NCI-H1930 (cell line): ENCODE results near the gene OCA2.
"Not testable (repeated sequence)": the region's sequence is repeated elsewhere in the genome, so short reads cannot be mapped to it uniquely, and the experiment has no call there.

Experiments
- DNase-seq, 2 experiments: peaks; one replicate each; lab custom pipeline; 2025; lab: John Stamatoyannopoulos, UW

OCA2 gene

GRCh38 chr15:28098766-28099554 lies at the start of gene OCA2:
Gene OCA2, minus strand, starts transcription at chr15:28099315. Its CDS starts 17,441 bp downstream, at chr15:28081874.
- peak; percentile 34 to 38 for DNase-seq

GRCh38 chr15:28147801-28148200 lies 48.7 kb upstream of the OCA2 start:
- no peak for DNase-seq

- not testable (repeated sequence) for DNase-seq
These were observed 46.3 kb upstream of the OCA2 start for GRCh38 chr15:28145419-28145818.

- DNase-seq, result no peak
These were observed 40.9 kb upstream of the OCA2 start for GRCh38 chr15:28140062-28140461.

GRCh38 chr15:28137408-28138039 lies 38.4 kb upstream of the OCA2 start:
- not testable (repeated sequence) for DNase-seq

- DNase-seq, result not testable (repeated sequence)
These were observed 37.3 kb upstream of the OCA2 start for GRCh38 chr15:28136236-28136904.

GRCh38 chr15:28133281-28133680 lies 34.2 kb upstream of the OCA2 start:
- DNase-seq, result no peak

GRCh38 chr15:28132524-28133275 lies 33.6 kb upstream of the OCA2 start:
- no peak for DNase-seq

- no peak for DNase-seq
These were observed 32.8 kb upstream of the OCA2 start for GRCh38 chr15:28131946-28132345.

GRCh38 chr15:28131400-28131799 lies 32.3 kb upstream of the OCA2 start:
- DNase-seq, result no peak

- no peak for DNase-seq
These were observed 31.5 kb upstream of the OCA2 start for GRCh38 chr15:28130651-28131050.

- DNase-seq, result no peak
These were observed 30.2 kb upstream of the OCA2 start for GRCh38 chr15:28129231-28129848.

- no peak for DNase-seq
These were observed 28.9 kb upstream of the OCA2 start for GRCh38 chr15:28128031-28128430.

GRCh38 chr15:28127036-28127435 lies 27.9 kb upstream of the OCA2 start:
- no peak for DNase-seq

GRCh38 chr15:28125673-28126651 lies 26.8 kb upstream of the OCA2 start:
- peak; percentile 5 to 13 for DNase-seq

- DNase-seq, result no peak
These were observed 25.7 kb upstream of the OCA2 start for GRCh38 chr15:28124841-28125240.

- DNase-seq, result no peak
These were observed 24.4 kb upstream of the OCA2 start for GRCh38 chr15:28123408-28124023.

- DNase-seq, result no peak
These were observed 23.2 kb upstream of the OCA2 start for GRCh38 chr15:28122038-28122949.

- not testable (repeated sequence) for DNase-seq
These were observed 22.5 kb upstream of the OCA2 start for GRCh38 chr15:28121577-28121976.
